IPS-18c (cell line): Measurements from ENCODE around the gene YBX1.
"Not testable (repeated sequence)": the region's sequence is repeated elsewhere in the genome, so short reads cannot be mapped to it uniquely, and the experiment has no call there.

Experiments
- H3K4me3 ChIP-seq: 2 replicates; pipeline ENCODE4 v1.7.0; 2013; ENCODE audit warnings: low read depth, mild to moderate bottlenecking, low read length, moderate library complexity; ENCODE audit not compliant: insufficient read depth
- H3K9me3 ChIP-seq: one replicate; pipeline ENCODE4 v1.6.1; 2013; ENCODE audit warnings: mild to moderate bottlenecking, low read length, moderate library complexity; ENCODE audit not compliant: control insufficient read depth, insufficient read depth

YBX1 gene

DNA sequence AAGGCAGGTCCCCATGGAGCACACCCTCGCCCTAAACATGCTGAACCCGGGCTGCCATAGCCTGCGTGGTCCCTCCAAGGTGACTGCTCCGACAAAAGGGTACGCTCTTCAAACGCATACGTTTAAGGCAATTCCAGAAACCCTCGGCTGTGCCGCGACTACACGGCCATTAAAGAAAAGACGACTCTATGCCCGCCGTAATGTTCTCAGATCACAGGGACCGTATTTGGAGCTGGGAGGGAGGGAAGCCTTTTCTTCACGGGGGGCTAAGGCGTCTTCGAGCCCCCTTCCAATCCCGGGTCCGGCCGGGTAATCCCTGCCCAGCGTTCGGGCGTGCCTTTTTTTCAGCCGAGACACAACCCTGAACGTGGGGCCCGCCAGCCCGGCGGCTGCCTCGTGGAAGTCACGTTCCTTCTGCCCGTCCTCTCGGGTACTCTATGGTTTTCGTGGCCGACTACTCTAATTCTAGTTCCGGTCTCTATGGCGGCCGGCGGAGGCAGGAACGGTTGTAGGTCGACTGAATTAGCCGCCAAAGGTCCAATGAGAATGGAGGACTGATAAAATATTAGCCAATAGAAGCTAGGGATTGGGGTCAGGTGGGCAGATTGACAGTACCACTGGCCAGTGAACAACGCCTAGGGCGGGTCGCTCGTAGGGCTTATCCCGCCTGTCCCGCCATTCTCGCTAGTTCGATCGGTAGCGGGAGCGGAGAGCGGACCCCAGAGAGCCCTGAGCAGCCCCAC, at the start of gene YBX1:
TSS of gene YBX1 (plus strand) at position 678 of the 743 bp plus-strand sequence. CDS start 148 bp downstream, outside the sequence.
- H3K4me3 ChIP-seq: peak within 1 kb of the TSS; percentile 92
- H3K9me3 ChIP-seq: no peaks in the 10 kb centered on the region

DNA sequence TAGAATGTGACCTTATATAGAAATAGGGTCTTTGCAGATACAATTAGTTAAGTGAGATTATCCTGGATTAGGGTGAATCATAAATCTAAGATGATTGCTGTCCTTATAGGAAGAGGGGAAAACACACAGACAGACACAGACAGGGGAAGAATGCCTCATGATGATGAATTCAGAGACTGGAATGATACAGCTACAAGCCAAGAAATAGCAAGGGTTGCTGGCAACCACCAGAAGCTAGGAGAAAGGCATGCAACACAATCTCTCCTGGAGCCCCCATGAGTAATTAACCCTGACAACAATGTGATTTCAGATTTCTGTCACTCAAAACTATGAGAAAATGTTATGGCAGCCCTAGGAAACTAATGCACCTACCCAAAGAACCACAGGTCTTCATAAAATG, 43.1 kb upstream of the YBX1 start:
- no peak overlapping the region for H3K4me3 ChIP-seq
- peaks cover 2% of the 10 kb centered on the region for H3K9me3 ChIP-seq

DNA sequence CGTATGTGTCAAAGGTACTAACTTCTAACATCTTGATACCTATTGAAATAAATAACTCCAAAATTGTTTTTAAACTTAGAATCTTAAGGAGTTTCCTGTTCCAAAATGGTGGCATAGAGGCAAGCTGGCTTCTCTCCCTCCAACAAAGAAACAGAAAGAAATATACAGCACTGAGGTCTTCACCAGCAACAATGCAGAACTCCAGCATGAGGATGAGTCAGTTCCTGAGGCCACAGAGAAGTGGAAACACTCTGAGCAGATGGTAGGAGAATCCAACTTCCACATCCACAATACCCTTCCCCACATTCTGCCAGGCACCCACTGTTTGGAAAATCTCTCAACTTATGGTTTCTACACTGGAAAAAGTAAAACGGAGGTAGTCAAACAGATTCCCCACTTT, 36.2 kb upstream of the YBX1 start:
- Histone ChIP-seq H3K4me3 (no peak overlapping the region), H3K9me3 (no peaks in the 10 kb centered on the region)

DNA sequence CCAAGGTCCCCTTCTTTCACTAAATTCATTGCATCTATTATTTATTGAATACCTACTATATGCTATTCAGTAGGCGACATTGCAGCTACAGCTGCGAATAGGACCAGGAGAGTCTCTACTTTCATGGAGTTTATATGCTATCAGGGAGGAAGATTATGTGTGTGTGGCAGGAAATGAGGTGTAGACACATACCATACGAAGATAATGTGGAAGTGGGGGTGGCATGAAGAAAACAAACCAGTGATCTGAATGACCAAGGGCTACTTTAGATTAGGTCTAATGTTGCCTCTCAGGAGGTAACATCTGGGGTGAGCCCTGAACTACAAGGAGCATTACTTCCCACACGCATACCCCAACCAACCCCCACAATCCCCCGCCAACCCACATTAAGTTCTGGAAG, 25.0 kb upstream of the YBX1 start:
- H3K9me3 ChIP-seq: no peaks in the 10 kb centered on the region
- H3K4me3 ChIP-seq: no peak overlapping the region

DNA sequence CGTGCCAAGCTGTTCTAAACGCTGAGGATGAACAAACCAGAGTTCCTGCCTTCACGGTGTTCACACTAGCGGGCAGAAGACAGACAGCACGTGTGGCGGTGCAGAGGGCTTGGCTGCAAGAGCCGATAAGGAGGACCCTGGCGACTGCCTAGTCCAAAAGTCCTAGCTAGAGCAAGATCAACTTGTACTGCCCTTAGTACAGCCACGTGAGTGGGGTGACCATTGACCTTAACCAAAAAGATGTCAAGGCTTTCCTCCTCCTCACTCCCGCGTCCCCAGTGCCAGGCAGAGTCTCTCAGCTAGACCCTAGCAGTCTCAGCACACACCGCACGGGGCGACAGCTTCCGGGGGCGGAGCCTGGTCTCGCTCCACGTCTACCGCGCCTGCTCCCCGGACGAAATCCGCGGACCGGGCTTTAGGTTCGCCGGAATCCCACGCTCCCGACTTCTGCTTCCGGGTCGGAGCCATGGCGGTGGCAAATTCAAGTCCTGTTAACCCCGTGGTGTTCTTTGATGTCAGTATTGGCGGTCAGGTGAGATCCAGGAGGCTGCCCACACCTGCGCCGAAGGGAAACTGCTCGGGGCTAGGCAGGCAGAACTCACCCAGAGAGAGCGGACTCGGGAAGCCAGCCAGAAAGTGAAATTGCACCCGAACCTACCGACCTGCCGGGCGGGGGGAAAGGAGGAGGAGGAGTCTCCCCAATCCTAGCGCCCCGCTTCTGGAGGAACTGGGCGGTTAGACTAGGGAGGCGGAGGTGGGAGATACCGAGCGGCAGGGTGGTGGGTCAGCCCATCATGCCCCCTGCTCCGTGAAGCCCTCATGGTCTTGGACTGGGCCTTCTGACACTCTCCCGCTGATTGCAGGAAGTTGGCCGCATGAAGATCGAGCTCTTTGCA, 24.0 kb upstream of the YBX1 start, which contains the start of gene PPIH:
TSS of gene PPIH (plus strand) at position 443 of the 896 bp plus-strand sequence. CDS start at position 467, 24 bp downstream.
- Histone ChIP-seq H3K9me3 (no peaks in the 10 kb centered on the region), H3K4me3 (peak within 1 kb of the TSS; percentile 93)

DNA sequence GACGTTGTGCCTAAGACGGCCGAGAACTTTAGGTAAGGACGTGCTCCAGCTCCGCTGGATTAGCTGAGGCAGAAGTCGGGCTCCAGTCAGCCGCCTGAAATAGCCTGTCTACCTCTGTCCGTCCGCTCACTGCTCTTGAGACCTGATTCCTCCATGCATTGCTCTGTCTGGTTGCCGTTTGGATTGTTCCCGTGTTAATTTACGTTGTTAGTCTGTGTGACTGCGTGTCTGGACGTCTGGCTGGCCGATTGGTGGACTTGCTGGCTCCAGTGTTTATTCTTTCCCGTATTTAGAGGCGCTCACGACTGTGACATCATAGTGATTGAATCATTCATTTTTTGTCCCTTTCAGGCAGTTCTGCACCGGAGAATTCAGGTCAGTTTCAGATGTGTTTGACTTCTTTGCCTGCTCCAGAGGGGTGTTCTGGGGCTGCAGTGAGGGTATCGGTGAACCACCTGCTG, 23.3 kb upstream of the YBX1 start:
- no peaks in the 10 kb centered on the region for H3K9me3 ChIP-seq
- peak overlapping the region; percentile 93 for H3K4me3 ChIP-seq

DNA sequence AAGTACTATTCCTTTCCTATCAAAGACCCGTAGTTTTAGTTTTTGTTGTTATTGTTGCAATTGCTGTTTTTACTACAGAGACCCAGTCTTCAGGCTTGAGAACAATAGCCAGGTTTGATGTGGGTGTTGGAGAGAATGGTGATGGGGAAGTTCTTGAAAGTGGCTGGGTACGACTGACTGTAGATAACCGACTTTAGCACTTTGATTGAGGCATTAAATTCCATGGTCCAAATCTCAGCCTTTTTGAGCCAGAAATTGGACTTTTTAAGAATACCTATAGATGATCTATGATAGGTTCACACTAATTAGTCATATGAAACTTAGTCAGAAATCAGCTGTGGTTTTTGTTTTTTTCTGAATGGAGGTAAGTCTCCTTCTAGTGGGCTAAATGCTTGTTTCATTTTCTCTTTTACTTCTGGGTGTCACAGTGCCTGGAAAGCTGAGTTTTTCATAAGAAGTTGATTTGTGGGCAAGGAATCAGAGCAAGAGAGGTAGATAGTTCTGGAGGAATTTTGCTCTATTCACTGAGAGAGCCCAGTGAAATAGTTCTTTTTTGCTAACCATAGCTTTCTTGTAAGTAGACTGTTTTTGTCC, 21.2 kb upstream of the YBX1 start:
- Histone ChIP-seq H3K9me3 (no peaks in the 10 kb centered on the region), H3K4me3 (no peak overlapping the region)

DNA sequence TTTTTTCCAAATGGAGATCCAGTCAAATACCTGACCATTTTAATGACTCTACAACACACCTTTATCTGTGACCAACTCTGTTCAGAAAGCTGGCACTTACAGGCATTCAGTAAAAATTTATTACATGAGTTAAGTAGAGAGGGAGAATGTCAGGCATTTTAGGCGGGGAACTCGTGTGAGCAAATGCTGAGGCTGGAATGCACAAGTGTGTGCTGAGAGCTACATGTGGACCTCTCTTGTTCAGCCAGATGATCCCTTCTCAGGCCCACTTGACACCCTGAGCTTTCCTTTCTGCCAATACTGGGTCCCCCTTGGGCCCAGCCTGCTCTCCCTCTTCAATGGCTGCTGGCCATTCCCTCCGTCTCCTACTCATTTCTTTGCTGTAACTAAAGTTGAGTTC, 12.3 kb upstream of the YBX1 start:
- Histone ChIP-seq H3K4me3 (no peak overlapping the region), H3K9me3 (peaks cover 3% of the 10 kb centered on the region)

DNA sequence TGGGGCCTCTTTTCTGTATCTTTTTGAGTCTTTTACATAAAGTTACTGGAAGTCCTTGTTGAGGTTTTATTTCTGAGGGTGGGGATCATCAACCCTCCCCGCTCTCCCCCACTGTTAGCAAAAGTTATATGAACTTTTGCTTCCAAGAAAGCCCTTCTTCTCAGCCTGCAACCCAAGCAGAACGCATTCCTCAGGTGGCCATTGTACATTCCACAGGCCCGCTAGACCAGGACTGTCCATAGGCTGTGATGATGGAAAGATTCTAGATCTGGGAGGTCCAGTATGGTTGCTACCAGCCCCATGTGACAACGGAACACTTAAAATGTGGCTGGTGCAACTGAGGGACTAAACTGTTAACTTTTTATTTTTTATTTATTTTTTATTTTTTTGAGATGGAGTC, 11.8 kb upstream of the YBX1 start:
- H3K9me3 ChIP-seq: peaks cover 3% of the 10 kb centered on the region
- no peak overlapping the region for H3K4me3 ChIP-seq

DNA sequence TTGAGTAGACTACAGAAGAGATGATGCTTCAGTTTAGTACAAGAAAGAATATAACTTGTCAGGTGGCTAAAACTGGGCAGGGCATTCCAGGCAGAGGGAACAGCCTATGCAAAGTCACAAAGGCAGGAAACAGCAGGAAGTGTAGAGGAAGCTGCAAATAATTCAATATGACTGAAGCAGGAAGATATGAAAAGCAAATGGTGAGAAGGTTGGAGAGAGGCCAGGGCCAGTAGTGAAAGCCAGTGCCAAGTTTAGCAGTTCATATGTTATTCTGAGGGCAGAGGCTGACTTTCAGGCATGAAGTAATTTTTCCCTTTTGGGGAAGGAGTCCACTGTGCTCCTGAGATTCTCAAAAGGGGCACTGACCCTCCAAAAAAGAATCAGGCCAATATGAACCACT, 8.0 kb upstream of the YBX1 start:
- H3K9me3 ChIP-seq: peaks cover 3% of the 10 kb centered on the region
- no peak overlapping the region for H3K4me3 ChIP-seq

DNA sequence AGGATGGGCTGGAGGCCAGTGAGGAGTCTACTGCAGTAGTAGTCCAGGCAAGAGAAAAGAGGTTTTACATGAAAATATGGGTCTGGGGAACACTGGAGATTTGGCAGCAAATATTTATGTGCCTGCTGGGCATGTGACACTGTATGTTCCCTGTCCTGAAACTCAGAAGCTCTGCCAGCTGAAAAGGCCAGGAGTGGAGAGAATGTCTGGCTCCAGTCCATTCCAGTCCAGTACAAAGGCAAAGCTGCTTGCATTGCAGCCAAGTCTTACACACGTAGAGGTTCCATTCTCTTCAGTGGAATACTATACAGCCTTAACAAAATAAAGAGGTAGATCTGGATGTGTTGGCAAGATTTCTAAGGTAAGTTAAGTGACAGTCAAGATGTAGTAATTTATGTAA, 7.5 kb upstream of the YBX1 start:
- peaks cover 3% of the 10 kb centered on the region for H3K9me3 ChIP-seq
- no peak overlapping the region for H3K4me3 ChIP-seq

DNA sequence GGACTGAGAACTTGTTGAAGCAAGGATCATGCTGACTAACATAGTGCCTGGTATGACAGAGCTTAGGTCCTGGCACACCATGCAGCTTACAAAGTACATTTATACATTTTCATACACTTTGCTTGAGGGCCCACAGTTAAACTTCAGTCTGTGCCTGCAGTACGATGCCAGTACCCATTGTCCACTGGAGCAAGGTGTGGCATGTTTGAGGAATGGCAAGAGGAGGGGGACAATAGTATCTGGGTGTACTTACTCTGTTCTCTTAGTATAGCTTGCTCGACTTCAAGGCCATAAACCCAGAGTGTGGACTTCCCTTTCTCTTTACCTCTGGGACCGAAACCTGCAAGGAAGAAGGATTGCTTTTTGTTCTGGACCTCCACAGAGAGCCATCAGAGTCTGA, 6.8 kb upstream of the YBX1 start:
- Histone ChIP-seq H3K4me3 (no peak overlapping the region), H3K9me3 (peaks cover 3% of the 10 kb centered on the region)

DNA sequence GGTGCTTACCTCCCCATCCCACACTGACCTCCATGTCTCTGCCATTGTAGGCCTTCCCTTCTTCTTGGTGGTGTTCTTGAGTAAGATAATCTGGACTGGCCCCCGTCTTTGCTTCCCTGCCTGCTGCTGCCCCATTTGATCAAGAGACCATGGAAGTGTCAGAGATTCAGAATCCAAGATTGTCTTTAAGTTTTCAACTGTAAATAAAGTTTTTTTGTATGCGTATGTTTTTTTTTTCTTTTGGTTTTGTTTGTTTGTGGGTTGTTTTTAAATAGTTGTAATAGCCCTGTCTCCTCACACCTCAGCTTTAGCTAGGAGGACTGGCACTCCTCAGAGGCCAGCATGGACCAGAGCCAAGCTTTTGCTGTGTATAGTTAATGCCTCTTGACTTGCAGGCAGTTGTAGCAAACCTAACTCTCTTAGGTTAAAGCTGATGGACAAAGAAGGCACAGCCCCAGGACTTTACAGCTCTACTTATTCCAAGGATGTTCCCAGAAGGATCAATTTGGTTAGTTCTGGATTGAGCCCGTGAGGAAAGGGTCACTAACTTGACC, 5.6 kb upstream of the YBX1 start:
- Histone ChIP-seq H3K9me3 (no peaks in the 10 kb centered on the region), H3K4me3 (no peak overlapping the region)

DNA sequence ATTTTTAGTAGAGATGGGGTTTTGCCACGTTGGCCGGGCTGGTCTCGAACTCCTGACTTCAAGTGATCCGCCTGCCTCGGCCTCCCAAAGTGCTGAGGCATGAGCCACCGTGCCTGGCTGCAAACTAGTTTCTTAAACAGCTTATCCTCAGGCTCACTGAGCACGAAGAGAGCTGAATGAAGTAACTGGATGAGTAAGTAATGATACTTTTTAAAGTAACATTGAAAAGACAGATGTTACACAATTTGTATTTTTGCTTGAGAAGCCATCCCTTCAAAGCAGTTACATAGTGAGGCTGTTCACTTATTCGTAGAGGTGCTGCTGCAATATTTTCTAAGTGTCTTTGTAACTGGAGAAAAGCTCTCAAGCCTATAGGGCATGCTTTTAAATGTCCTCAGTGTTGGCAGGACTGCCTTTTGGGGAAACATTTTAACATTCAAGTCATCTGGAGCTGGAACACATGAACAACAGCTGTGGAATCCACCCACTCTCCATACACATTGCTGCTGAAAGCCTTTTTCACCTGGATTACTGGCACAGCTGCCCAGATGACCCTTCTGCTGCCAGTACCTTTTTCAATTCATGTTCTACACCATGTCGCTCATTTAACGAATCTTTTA, 2.7 kb upstream of the YBX1 start:
- H3K4me3 ChIP-seq: no peak overlapping the region

DNA sequence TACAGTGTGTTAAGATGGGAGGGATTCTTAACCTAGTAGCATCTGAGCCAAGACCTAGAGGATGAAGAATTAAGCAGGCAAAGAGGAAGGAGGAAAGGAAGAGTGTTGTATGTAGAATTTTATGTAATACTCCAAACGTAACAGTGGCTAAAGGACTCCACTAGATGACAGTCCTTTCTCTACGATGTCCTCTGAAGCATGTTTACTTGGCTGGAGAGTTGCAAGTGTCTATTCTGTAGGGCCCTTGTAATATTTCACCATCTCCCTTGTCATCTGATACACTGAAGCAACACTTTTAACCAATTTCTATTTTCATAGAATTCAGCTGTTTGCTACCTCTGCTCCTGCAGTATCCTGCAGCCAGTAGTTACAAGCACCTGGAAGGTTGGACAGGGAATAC, 2.2 kb upstream of the YBX1 start:
- H3K4me3 ChIP-seq: no peak overlapping the region
- no peaks in the 10 kb centered on the region for H3K9me3 ChIP-seq

More for the DNA sequence above, 2.7 kb upstream of the YBX1 start:
- H3K9me3 ChIP-seq: no peaks in the 10 kb centered on the region

DNA sequence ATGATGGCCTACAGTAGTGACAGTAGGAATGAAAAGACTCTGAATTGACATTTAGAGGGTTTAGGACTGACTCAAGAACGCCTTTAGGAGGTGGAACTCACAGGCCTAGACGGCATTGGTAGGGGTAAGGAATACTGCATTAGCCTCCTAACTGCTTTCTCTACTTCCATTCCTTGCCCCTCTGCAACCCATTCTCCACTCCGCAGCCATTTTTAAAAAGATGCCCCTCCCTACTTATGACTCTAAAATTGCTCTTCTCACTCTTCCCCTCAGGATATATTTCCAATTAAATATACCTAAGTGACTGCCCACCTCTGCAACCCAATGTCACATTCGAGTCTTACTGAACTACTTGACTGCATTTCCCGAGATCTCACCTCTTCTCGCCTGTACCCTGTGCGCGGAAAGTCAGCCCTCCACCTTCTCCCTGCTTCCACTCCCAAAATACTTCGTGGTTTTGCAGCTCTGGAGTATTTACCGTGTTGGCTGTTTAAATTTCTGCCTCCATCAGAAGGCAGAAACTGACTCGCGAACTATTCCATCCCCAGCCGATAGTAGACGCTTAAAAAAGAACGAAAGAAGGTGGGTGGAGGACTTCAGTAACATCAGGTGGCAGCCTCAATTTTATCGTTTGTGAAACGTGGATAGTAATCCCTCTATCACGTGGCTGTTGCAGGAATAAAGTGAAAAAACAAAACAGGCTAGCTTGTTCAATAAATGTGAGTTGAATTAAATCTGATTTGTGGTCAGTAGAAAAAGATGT, 1.1 kb upstream of the YBX1 start:
- Histone ChIP-seq H3K9me3 (no peaks in the 10 kb centered on the region), H3K4me3 (peak overlapping the region; percentile 92)

DNA sequence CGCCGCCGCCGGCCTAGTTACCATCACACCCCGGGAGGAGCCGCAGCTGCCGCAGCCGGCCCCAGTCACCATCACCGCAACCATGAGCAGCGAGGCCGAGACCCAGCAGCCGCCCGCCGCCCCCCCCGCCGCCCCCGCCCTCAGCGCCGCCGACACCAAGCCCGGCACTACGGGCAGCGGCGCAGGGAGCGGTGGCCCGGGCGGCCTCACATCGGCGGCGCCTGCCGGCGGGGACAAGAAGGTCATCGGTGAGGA, 193 bp downstream of the YBX1 start:
- H3K4me3 ChIP-seq: peak overlapping the region; percentile 82
- not testable (repeated sequence) for H3K9me3 ChIP-seq
